GM12801 (cell line): ENCODE results near the gene HPCAL4.

ENCODE experiments used
- CTCF ChIP-seq: IDR thresholded peaks from one replicate; pipeline ENCODE4 v1.5.1; 2011; ENCODE audit warnings: control low read depth; ENCODE audit not compliant: insufficient read length; ENCODE audit errors: extremely low read depth

Gene HPCAL4

DNA sequence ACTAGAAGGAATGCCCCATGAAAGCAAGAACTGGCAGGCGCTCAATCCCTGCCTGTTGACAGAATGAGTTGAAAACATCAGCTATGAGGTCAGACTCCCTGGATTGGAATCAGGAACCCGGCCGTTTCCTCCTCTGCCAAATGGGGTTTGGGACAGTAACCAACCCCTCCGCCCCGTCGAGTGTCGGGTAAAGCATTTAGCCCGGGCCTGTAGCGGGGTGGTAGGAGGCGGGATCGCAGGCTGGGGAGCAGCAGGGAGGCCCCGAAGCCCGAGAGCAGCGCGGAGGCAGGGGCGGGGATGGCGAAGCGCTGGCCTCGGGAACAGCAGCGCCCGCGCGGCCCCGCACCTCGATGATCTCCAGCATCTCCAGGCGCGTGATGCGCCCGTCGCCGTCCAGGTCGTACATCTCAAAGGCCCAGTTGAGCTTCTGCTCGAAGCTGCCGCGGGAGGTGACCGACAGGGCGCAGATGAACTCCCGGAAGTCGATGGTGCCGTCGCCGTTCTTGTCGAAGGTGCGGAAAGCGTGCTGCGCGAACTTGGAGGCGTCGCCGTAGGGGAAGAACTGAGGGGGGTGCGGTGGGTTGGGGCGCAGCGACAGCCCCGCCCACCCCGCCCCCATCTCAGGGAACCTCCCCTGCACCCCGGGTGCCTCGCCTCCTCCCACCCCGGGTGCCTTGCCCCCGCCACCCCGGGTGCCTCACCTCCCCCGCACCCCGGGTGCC, 7.5 kb downstream of the HPCAL4 start:
- TF ChIP-seq CTCF, result no peak

DNA sequence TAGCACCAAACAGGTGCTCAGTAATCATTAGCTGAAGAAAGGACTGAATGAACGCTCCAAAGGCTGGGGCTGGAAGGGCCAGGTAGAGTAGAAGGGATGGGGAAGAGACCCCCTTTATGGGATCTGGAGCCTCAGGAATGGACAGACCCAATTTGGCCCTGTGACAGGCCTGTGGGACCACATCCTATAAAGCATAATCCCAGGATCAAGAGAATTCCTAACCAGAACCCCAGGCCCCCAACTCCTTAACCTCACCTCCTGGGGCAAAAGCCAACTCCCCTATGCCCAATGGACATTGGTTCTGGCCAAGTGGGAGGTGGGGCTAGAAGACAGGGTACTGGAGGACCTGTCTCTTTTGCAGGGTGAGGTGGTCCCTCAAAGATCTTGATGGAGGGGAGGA, 9.2 kb downstream of the HPCAL4 start:
- no peak for TF ChIP-seq CTCF

GRCh38 chr1:39681294-39681693, 9.9 kb downstream of the HPCAL4 start:
- TF ChIP-seq CTCF, result no peak

- TF ChIP-seq CTCF, result no peak
Observed at GRCh38 chr1:39680751-39681150, 10.5 kb downstream of the HPCAL4 start.

DNA sequence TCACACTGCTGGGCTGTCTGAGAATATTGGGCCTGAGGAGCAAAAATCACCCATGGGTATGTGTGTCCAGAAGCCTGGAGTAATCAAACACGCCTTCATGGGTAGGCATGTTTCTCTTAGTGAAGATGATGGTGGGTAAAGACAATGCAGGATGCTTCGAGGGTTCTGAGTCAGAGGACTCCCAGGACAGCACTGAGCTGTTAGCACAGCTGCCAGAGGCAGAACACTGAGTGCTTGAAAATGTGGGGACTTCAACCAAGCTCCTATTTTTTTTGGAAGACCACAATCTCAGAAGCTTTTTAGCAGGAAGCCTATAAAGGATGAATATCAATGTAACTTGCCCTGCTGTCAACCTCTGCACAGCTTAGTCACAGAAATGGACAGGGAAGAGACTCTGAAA, 11.4 kb downstream of the HPCAL4 start:
- no peak for TF ChIP-seq CTCF

- no peak for TF ChIP-seq CTCF
Observed at GRCh38 chr1:39678889-39679288, 12.3 kb downstream of the HPCAL4 start.

- no peak for TF ChIP-seq CTCF
Observed at GRCh38 chr1:39677645-39678044, 13.6 kb downstream of the HPCAL4 start.

DNA sequence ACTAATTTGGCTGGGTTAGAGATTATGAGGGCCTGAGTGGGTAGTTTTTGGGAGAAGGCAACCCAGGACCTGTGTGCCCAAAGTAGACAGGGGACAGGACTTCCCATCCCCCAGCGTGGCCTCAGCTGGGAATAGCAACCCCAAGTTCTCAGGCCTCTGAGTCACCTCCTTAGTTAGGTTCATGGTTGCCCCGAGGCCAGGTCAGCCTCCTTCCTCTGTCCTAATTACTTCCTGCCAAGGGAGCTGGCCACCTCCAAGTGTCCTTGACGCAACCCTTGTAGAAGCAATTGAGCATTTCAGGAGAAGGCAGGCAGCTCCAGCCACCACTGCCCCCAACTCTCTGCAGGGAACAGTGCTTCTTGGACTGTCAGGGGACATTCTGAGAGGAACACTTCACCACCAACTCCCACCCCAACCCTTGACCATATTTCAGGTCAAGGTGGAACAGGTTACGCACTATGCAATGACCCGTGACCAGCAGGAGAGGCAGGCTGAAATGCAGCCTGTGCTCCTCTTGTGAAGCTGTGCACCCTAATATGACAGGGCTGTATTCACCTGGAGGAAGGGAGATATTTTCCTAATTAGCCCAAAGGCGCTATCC, 14.2 kb downstream of the HPCAL4 start:
- TF ChIP-seq CTCF, result no peak
